Retinal pigment epithelial cell (primary cell): Measurements from ENCODE around the gene ECT2.
"Not testable (repeated sequence)": the region's sequence is repeated elsewhere in the genome, so short reads cannot be mapped to it uniquely, and the experiment has no call there.

Experiments
- DNase-seq: peaks from one replicate; pipeline ENCODE4 v3.0.0-alpha.2; 2010; ENCODE audit warnings: low read depth
- H3K4me3 ChIP-seq: 2 replicates; pipeline ENCODE4 v1.5.1; 2011; ENCODE audit warnings: mild to moderate bottlenecking, low read length, control low read depth, moderate library complexity
- CTCF ChIP-seq: conservative IDR thresholded peaks from 2 replicates; pipeline ENCODE4 v1.5.1; 2011; ENCODE audit warnings: low read depth, low read length, control low read depth, inconsistent platforms

The ECT2 gene

DNA sequence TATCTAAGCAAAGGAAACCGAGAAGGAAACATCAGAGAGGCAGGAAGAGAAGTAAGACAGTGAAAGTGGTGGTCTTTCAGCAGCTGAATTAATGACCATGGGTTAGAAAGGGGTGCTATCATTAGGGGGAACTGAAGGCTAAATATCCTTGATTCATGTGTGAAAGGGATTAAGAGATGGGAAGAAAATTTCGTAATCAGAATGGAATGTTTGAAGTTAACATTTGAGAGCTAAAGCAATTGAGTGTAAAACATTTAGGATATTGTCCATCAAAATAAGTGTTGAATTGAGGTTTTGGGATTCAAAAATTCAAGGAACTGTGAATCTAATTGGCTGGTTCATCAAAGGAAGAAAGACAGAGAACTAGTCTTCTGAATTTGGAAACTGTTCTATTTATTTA is 4.1 kb upstream of the ECT2 start:
- DNase-seq: no peak
- no peak for TF ChIP-seq CTCF
- no peak overlapping the region for H3K4me3 ChIP-seq

GRCh38 chr3:172749230-172749965 is 1.1 kb upstream of the ECT2 start:
- no peak for TF ChIP-seq CTCF
- peak; percentile 98 for DNase-seq
- peak overlapping the region; percentile 60 for H3K4me3 ChIP-seq

GRCh38 chr3:172750069-172750367 is 508 bp upstream of the ECT2 start:
- TF ChIP-seq CTCF: no peak
- DNase-seq: no peak
- H3K4me3 ChIP-seq: peak overlapping the region; percentile 60

GRCh38 chr3:172751175-172751704 is 714 bp downstream of the ECT2 start:
- DNase-seq: no peak
- peak overlapping the region; percentile 83 for H3K4me3 ChIP-seq
- TF ChIP-seq CTCF: no peak

DNA sequence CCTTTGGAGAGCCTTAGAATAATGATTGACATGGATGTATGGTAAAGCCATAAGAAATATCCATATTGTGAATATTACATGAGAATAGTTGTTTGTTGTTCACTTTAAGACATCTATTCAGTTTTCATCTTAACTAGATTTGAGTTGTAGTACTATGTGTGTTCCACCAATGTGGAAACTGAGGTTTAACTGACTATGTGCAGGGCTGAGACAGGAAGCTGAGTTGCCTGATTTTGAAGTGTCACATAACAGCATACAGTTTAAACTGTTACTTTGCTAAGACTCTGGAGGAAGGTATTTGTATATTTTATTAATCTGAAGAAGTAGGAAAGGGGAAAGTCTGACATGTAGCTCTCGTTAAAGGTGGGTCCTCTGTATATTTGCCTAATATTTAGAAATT is 2.1 kb downstream of the ECT2 start:
- DNase-seq: no peak
- H3K4me3 ChIP-seq: no peak overlapping the region
- no peak for TF ChIP-seq CTCF

GRCh38 chr3:172753125-172753524 is 2.6 kb downstream of the ECT2 start:
- TF ChIP-seq CTCF: no peak
- H3K4me3 ChIP-seq: no peak overlapping the region

GRCh38 chr3:172760416-172760815 is 9.9 kb downstream of the ECT2 start:
- H3K4me3 ChIP-seq, DNase-seq: not testable (repeated sequence)

More at GRCh38 chr3:172753125-172753524, 2.6 kb downstream of the ECT2 start:
- DNase-seq: no peak
